ENCODE data around the gene PCAT7.

Gene PCAT7

DNA sequence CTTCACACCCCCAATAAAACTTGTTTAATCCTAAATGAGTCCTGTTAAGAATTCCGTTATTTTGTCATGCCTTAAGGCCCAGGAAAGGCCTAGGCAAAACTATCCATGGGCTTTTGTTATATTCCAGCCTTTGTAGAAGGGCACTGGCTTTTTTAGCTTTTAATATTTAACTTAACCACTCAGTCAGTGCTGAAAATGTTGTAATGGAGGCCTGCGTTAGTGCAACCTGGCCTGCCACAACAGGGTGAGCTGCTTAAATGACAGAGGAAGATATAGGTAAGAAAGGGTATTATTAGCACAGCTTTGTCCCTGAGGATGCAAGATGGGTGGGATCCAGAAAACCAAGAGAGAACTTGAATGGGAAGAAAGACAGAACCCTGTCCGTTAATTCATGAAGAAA is 40.2 kb upstream of the PCAT7 start:
- ATAC-seq (ENCODE audit: low read depth) (no peak), DNase-seq (ENCODE audit: low spot score) (no peak)
- H3K27me3 ChIP-seq (ENCODE audit: insufficient read depth, poor library complexity, severe bottlenecking): no peaks in the 10 kb centered on the region
- peaks cover 6% of the 10 kb centered on the region for H3K4me1 ChIP-seq (ENCODE audit: insufficient read depth, poor library complexity, severe bottlenecking)
- TF ChIP-seq, protein P1, sequence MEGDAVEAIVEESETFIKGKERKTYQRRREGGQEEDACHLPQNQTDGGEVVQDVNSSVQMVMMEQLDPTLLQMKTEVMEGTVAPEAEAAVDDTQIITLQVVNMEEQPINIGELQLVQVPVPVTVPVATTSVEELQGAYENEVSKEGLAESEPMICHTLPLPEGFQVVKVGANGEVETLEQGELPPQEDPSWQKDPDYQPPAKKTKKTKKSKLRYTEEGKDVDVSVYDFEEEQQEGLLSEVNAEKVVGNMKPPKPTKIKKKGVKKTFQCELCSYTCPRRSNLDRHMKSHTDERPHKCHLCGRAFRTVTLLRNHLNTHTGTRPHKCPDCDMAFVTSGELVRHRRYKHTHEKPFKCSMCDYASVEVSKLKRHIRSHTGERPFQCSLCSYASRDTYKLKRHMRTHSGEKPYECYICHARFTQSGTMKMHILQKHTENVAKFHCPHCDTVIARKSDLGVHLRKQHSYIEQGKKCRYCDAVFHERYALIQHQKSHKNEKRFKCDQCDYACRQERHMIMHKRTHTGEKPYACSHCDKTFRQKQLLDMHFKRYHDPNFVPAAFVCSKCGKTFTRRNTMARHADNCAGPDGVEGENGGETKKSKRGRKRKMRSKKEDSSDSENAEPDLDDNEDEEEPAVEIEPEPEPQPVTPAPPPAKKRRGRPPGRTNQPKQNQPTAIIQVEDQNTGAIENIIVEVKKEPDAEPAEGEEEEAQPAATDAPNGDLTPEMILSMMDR (IDR thresholded peaks at IDR 0.05; ENCODE audit: poor library complexity, severe bottlenecking): no peak
- H3K27ac ChIP-seq (ENCODE audit: poor library complexity, severe bottlenecking): no peak overlapping the region
- H3K9me3 ChIP-seq (ENCODE audit: severe bottlenecking): no peaks in the 10 kb centered on the region
- no peak overlapping the region for H3K4me3 ChIP-seq (ENCODE audit: severe bottlenecking)
- no peaks in the 10 kb centered on the region for H3K36me3 ChIP-seq (ENCODE audit: low read depth)

DNA sequence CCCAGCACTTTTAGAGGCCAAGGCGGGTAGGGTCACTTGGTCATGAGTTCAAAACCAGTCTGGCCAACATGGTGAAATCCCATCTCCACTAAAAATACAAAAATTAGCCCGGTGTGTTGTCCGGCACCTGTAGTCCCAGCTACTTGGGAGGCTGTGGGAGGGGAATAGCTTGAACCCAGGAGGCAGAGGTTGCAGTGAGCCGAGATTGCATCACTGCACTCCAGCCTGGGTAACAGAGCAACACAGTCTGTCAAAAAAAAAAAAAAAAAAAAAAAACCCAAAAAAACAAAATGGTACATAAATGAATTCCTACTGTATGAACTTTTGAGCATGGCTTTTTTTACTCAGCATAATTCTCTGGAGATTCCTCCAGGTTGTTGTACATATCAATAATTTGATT is 37.6 kb upstream of the PCAT7 start:
- no peak overlapping the region for H3K4me3 ChIP-seq (ENCODE audit: severe bottlenecking)
- peaks cover 6% of the 10 kb centered on the region for H3K4me1 ChIP-seq (ENCODE audit: insufficient read depth, poor library complexity, severe bottlenecking)
- H3K27me3 ChIP-seq (ENCODE audit: insufficient read depth, poor library complexity, severe bottlenecking): no peaks in the 10 kb centered on the region
- TF ChIP-seq, protein P1 (IDR thresholded peaks at IDR 0.05; ENCODE audit: poor library complexity, severe bottlenecking): no peak
- H3K9me3 ChIP-seq (ENCODE audit: severe bottlenecking): no peaks in the 10 kb centered on the region
- H3K36me3 ChIP-seq (ENCODE audit: low read depth): no peaks in the 10 kb centered on the region
- DNase-seq (ENCODE audit: low spot score) (no peak), ATAC-seq (ENCODE audit: low read depth) (no peak)
- no peak overlapping the region for H3K27ac ChIP-seq (ENCODE audit: poor library complexity, severe bottlenecking)

DNA sequence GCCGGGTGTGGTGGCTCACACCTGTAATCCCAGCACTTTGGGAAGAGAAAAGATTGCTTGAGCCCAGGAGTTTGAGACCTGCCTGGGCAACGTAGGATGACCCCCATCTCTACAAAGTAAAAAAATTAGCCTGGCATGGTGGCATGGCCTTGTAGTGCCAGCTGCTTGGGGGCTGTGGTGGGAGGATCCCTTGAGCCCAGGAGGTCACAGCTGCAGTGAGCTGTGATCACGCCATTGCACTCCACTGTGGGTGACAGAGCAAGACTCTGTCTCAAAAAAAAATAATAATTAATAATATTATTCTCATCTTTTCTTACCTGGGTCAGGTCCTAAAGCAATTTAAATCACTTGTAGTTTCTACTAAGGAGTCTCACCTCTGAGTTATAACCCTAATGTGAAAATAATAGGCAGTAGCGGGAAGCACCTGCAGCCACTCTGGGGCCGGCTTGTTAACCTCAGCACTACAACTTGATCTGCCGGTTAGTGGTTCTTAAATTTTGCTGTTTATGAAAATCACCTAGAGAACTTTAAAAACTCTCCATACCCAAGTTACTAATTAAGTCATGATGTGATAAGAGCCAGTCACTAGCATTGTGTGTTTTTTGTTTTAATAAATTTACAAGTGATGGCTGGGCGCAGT is 29.4 kb upstream of the PCAT7 start:
- no peaks in the 10 kb centered on the region for H3K27me3 ChIP-seq (ENCODE audit: insufficient read depth, poor library complexity, severe bottlenecking)
- TF ChIP-seq, protein P1 (IDR thresholded peaks at IDR 0.05; ENCODE audit: poor library complexity, severe bottlenecking): no peak
- no peak for ATAC-seq (ENCODE audit: low read depth)

DNA sequence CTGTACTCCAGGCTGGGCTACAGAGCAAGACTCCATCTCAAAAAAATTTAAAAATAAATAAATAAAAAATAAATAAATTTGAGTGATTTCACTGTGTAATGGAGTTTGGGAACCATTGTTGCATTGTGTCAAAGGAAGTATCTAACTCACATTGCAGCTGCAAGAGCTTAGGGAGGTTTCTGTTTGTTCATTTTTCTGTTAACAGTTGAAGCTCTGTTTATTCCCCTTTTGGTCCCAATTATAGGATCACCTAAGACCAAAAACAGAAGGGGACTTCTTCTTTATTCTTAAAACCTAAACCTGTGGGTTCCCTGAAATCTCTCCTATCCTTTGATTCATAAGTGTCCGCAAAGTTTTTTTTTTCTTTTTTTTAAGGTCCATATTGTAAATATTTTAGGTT is 28.6 kb upstream of the PCAT7 start:
- Histone ChIP-seq H3K36me3 (ENCODE audit: low read depth) (no peaks in the 10 kb centered on the region), H3K27me3 (ENCODE audit: insufficient read depth, poor library complexity, severe bottlenecking) (no peaks in the 10 kb centered on the region), H3K27ac (ENCODE audit: poor library complexity, severe bottlenecking) (no peak overlapping the region), H3K9me3 (ENCODE audit: severe bottlenecking) (no peaks in the 10 kb centered on the region), H3K4me1 (ENCODE audit: insufficient read depth, poor library complexity, severe bottlenecking) (no peaks in the 10 kb centered on the region), H3K4me3 (ENCODE audit: severe bottlenecking) (no peak overlapping the region)
- DNase-seq (ENCODE audit: low spot score): no peak
- TF ChIP-seq, protein P1 (IDR thresholded peaks at IDR 0.05; ENCODE audit: poor library complexity, severe bottlenecking): no peak
- no peak for ATAC-seq (ENCODE audit: low read depth)

More for the DNA sequence above, 29.4 kb upstream of the PCAT7 start:
- Histone ChIP-seq H3K4me1 (ENCODE audit: insufficient read depth, poor library complexity, severe bottlenecking) (no peaks in the 10 kb centered on the region), H3K27ac (ENCODE audit: poor library complexity, severe bottlenecking) (no peak overlapping the region), H3K9me3 (ENCODE audit: severe bottlenecking) (no peaks in the 10 kb centered on the region), H3K36me3 (ENCODE audit: low read depth) (no peaks in the 10 kb centered on the region), H3K4me3 (ENCODE audit: severe bottlenecking) (no peak overlapping the region)
- no peak for DNase-seq (ENCODE audit: low spot score)

DNA sequence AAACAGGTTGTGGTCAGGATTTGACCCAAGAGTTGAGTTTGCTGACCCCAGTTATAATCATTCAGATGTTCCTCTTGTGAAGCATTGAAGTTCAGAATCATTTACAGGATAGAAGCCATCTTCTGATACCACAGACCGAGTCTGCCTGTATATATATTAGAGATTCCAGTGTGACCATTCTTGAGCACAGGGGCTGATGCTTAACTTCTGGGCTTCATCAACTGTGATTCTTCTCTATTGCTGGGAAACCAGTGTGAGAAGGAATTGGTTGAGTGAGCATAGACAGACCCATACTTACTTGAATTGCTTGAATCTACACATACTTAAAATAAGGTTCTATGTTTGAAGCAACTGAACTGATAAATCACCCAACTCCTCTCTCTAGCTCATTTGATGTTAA is 27.9 kb upstream of the PCAT7 start:
- H3K4me3 ChIP-seq (ENCODE audit: severe bottlenecking): no peak overlapping the region

More for the DNA sequence above, 27.9 kb upstream of the PCAT7 start:
- ATAC-seq (ENCODE audit: low read depth) (no peak), DNase-seq (ENCODE audit: low spot score) (no peak)
- no peaks in the 10 kb centered on the region for H3K36me3 ChIP-seq (ENCODE audit: low read depth)
- no peak overlapping the region for H3K27ac ChIP-seq (ENCODE audit: poor library complexity, severe bottlenecking)
- TF ChIP-seq, protein P1 (IDR thresholded peaks at IDR 0.05; ENCODE audit: poor library complexity, severe bottlenecking): no peak
- no peaks in the 10 kb centered on the region for H3K9me3 ChIP-seq (ENCODE audit: severe bottlenecking)
- H3K27me3 ChIP-seq (ENCODE audit: insufficient read depth, poor library complexity, severe bottlenecking): no peaks in the 10 kb centered on the region
- H3K4me1 ChIP-seq (ENCODE audit: insufficient read depth, poor library complexity, severe bottlenecking): no peaks in the 10 kb centered on the region

Data from RWPE2 (cell line).